ENCODE data around the gene MYRF.

GRCh38 chr11:61782299-61782698 lies 29.9 kb downstream of the MYRF start:
- TF ChIP-seq POLR2A (IDR thresholded peaks at IDR 0.05), result no peak
- no peak for TF ChIP-seq CTCF (IDR thresholded peaks at IDR 0.05)

All from thyroid gland (tissue), 4 donors.